Esophagus squamous epithelium (tissue), 4 donors: Measurements from ENCODE around the gene NRP2.

ENCODE experiments used
- POLR2A ChIP-seq, 4 donors: fragments of 450-650 bp; IDR thresholded peaks; one replicate each; pipeline ENCODE4 v1.6.1; 2017; ENCODE audit warnings: antibody characterized with exemption in 4 of 4, mild to moderate bottlenecking in 4 of 4, moderate library complexity in 3 of 4
- TF ChIP-seq, protein P1 (sequence below), 6 experiments: fragments of 450-650 bp in 4 of 6; fragments of 200-600 bp in 2 of 6; sonication (generic) in 2 of 6; IDR thresholded peaks; one replicate each; pipeline ENCODE4 v1.5.1; 2016 to 2019; ENCODE audit warnings: antibody characterized with exemption in 6 of 6, mild to moderate bottlenecking in 4 of 6, moderate library complexity in 4 of 6

DNA sequence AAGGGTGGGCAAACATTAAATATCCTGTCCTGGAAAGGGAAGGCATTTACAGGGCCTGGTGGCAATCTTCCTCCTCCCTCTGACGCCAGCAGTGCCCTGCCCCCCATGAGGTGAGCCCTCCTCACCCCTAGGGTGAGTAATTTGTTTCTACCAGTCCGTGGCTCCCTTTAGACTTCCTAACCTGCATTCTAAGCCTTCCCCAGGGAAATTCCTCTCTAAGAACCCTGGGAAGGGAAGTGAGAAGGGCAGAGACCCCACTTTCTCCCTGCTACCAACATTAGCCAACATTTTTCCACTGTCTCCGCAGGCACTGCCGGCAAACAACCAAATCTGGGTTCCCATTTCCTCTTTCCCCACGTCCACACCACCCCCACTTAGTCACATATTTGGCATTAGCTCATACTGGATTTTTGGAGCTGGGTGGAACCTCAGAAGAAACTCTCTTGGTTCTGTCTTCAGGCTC, 69.3 kb downstream of the NRP2 start:
- TF ChIP-seq, protein P1, sequence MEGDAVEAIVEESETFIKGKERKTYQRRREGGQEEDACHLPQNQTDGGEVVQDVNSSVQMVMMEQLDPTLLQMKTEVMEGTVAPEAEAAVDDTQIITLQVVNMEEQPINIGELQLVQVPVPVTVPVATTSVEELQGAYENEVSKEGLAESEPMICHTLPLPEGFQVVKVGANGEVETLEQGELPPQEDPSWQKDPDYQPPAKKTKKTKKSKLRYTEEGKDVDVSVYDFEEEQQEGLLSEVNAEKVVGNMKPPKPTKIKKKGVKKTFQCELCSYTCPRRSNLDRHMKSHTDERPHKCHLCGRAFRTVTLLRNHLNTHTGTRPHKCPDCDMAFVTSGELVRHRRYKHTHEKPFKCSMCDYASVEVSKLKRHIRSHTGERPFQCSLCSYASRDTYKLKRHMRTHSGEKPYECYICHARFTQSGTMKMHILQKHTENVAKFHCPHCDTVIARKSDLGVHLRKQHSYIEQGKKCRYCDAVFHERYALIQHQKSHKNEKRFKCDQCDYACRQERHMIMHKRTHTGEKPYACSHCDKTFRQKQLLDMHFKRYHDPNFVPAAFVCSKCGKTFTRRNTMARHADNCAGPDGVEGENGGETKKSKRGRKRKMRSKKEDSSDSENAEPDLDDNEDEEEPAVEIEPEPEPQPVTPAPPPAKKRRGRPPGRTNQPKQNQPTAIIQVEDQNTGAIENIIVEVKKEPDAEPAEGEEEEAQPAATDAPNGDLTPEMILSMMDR (IDR thresholded peaks at IDR 0.05) = no peak
- TF ChIP-seq POLR2A (IDR thresholded peaks at IDR 0.05) = no peak
